Left hindlimb (tissue), 1 donor: Measurements from ENCODE around the gene BTBD18.
A peak's percentile ranks its signal among the peaks of the same experiment; 100 is the strongest.

Source experiments
- DNase-seq: peaks from one replicate; pipeline ENCODE4 v3.0.0-alpha.2; 2018

BTBD18 gene

DNA sequence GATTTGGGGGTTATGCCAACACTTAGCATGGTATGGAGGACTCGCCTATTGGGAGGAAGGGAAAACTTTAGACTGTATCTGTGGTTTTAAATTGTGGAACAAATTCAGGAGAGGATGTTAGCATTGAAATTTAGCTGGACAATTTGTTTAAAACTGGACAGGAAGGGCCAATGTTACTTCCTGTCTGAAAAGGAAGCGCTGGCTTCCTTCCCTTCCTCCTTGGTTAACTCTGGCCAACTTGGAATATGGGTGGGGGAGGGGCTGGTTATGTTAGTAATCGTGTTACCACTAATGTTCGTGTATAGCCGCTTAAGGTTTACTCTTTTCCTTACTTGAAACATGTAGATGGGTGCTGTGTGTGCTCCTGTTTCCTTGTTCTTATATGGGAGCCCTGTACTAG, 23.9 kb upstream of the BTBD18 start:
- DNase-seq: no peak

DNA sequence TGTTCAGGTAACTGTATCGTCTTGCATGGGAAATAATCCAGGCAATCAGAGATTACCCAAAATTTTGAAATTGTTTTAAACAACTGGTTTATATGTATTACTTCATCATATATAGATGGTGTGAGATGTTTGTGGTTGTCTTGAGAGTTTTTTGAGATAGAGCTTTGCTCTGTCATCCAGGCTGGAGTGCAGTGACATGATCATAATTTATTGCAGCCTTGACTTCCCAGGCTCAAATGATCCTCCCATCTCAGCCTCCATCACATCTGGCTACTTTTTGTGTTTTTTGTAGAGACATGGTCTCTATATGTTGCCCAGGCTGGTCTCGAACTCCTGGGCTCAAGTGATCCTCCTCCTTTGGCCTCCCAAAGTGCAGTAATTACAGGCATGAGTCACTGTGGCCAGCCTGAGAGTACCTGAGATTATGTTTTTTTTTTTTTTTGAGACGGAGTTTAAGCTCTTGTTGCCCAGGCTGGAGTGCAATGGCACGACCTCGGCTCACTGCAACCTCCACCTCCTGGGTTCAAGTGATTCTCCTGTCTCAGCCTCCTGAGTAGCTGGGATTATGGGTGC, 21.5 kb upstream of the BTBD18 start:
- no peak for DNase-seq

DNA sequence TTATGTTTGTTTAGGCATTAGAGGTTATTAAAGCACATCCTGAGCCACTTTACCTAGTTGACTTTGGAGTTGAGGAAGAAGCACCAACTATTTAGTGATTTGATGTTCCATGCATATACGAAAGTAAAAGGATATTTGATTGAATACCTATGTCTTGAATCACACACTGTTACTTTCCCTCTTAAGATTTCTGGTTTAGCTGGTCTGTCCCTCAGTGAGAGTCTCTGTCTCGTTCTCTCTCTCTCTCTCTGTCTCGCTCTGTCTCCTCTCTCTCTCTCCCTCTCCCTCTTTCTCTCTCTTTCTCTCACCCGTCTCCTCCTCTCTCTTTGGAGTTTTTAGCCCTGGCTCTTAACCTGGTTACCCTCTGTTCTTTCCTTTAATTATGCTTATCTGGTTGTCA, 20.9 kb upstream of the BTBD18 start:
- no peak for DNase-seq

DNA sequence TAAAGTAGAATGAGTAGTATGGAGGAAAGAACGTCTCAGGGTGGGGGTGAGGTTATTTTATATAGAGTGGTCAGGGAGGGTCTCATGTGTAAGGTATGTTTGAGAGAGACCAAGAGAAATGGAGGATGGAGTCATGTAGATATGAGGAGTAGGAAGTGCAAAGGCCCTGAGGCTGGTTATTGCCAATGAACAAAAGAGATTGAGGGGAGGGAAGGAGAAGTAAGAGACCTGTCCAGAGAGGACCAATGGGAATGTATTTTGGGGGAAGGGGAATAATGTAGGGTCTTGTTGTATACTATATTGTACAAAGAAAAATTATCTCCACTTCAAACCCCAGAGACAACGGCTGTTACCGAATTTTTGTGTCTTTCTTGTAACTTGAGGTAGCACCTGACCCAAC, 19.7 kb upstream of the BTBD18 start:
- no peak for DNase-seq

DNA sequence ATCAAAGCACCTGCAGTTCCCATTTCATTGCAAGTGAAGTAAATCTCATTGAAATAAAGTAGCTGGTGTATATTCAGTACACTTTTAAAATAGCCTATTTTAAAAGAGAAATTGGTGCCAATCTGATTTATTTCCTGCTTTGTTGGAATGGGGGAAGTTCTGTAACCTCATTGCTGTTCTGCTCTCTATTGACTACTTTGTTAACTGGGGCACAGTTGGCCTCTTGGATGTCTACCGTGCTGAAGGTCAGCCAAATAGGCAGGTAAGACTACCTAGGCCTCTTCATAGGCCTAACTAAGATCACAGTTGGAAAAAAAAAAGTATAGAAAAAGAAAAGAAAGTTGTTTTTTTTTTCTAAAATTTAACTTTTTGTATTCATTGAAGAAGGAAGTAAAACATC, 19.2 kb upstream of the BTBD18 start:
- no peak for DNase-seq

DNA sequence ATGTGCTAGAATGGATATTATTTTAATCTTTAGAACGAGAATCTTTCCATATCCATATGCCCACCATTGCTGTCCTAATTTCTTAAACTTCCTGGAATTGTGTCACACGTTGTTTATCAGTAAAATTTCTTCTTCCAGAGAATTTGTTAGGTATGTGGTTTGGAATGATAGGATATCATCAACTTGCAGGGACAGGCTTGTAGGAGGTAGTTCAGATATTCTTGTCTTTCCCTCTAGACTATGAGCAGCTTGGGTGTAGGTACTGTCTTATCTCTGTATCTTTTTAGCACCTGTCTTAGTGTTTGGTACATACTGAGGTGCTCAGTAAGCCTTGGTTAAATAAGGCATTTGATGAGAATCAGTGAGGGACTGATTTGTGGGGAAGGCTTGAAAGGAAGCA, 13.4 kb upstream of the BTBD18 start:
- no peak for DNase-seq

DNA sequence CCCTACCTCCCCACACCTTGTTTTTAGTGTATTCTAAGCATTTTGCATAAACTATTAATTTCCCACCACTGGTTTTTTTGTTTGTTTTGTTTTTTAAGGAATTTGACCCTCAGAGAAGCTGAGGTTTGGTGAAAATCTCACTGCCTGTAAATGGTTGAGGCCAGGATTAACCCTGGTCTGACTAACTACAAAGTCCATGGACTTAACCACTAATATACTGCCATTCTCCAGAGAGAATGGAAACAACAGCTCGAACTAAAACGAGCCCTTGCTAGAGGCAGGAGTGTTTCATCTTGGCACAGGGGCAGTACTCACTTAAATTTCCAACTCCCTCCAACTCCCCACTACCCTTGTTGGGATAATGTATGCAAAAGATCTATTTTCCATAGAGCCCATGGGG, 12.9 kb upstream of the BTBD18 start:
- DNase-seq: no peak

DNA sequence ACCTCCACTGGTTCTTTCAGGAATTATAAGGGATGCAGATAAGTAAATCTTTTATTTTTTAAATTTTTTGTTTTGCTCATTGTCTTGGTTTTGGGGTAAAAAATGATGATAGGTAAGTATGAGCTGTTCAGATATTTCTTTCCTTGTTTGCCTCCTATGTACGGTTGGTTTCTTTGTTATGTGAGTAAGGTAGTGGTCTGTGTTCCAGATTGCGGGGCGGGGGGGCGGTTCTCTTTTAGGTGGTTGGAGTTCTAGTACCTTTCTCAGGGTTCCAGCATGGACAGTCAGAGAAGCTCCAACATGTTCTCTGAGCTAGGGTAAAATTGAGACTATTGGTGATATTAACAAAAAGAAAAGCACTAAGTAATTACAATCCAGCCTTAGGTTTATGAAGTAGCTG, 12.4 kb upstream of the BTBD18 start:
- DNase-seq: no peak

DNA sequence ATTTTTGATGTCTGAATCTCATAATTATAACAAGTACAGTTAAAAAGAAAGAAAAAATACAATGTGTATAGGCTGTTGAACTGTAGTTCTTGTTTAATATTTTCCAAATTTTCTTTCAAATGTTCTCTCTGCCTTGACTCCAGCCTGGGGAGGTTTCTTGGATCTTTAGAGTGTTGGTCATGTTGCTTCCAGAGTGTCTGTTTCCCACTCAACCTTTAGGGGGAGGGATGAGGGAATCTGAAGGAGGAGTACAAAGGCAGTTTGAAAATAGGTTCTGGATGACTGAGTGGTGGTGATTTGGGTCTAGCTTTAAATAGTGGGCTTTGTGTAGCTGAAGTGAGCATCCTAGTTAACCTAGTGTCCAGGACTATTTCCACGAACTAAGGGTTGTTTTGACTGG, 11.9 kb upstream of the BTBD18 start:
- DNase-seq: peak; percentile 34

DNA sequence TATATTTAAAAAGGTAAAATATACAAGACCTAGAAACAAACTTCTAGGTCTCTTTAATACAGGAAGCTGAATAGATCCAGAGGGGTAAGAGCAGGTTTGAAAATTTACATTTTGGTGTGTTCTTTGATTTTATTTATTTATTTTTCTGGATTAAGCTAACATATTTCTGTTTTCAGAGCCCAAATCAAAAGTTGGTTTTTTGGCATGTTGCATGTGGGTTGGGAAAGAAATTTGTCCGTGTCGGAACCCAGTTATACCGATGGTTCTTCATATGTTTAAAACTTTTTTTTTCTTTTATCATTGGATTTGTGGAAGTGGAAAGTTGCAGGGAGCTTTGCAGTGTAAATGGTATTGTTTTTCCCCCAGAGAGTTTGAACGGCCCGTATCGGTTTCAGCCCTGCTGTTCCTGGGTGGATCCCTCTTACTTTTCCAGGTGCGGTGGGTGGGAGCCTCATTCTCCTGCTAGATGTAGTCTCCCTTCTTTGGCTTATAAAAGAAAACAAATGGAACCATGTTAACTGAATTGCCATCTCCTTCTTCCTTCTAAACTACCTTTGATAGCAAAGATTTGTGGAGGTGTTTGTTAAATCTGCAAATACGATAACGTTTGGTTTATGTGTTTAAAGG, 10.7 kb upstream of the BTBD18 start:
- DNase-seq: peak; percentile 41

DNA sequence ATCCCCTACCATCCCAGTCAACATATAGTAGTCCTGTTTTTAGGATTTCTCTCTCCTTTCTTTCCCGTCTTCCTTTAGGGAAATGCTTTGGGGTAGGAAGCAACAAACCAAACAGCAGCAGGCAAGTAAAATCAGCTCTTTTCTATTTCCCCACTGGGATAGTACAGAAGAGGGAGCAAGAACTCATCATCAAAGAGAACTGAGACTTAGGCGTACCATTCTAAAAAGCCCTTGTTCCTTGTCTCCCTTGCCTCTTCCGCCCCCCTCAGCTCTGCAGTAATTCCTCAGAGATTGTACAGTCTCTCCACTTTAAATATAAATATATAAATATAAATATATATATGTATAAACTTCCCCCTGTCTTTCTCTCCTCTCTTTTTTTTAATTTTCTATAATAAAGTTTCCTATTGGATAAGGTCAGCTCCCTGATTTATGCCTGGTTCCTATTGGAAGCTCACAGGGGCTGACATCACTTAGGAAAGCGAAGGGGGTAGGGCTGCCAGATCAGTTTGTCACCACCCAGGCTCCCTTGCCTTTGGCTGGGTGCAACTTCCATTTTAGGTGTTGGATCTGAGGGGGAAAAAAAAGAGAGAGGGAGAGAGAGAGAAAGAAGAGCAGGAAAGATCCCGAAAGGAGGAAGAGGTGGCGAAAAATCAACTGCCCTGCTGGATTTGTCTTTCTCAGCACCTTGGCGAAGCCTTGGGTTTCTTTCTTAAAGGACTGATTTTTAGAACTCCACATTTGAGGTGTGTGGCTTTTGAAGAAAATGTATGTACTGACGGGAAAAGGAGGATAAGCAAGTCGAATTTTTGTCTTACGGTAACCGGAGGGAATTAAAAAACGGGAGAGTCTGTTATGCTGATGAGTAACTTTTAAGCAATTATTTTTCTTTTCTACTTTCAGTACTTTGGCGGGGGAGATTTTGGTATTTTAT, 9.9 kb upstream of the BTBD18 start, which contains the start of gene CTNND1:
Gene CTNND1 (plus strand): TSS at position 502 of the 934 bp plus-strand sequence. CDS start 29,677 bp downstream, outside the sequence.
- DNase-seq: peak; percentile 94

DNA sequence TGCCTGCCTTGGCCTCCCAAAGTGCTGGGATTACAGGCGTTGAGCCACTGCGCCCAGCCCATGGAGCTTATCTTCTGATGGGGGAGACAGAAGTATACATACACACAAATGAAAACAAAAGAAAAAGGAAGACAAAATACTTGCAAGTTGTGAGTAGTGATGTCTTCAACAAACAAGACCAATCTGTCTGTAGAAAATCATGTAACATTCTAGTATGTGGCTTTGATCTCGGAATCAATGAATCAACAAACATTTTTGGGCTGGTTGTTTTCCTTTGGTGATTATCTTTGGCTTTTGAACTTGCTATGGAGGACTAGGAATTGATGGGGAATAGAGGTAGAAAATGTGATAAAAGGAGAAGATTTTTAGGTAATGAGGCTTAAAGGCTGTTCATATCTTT, 6.6 kb upstream of the BTBD18 start:
- DNase-seq: no peak

DNA sequence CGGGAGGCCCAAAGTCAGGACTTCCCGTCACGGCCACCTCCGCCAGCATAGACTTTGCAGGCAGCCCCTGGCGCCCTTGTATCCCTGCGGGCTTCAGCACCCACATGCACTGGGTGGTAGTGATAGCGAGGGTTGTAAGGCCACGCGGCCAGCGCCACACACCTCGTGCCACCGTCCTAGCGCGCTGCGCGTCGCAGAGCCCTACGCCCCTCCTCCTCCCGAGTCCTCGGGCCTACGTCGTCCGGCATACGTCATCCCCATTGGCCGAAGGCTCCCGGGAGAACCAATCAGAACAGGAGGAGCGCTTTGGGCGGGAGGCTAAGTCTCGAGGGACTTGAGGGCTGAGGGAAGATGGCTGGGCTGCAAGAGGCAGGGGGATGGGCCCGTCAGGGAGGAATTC, 1.3 kb upstream of the BTBD18 start:
- DNase-seq: no peak

DNA sequence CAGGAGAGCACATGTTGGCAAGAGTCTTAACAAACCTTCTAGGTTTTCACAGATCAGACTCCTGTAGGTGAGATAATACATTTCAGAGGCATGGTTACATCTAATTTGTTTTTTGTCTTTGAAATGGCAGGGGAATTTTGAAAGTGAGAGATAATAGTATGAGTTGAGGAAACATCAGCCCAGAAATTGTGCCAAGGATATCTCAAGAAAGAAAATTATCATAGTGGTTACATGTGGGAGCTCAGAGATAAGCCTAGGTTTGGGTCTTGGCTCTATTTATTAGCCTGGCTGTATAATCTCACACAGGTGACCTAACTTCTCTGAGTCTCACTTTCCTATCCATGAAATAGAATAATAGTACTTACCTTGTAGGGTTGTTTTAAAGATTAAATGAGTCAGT, 443 bp downstream of the BTBD18 start:
- DNase-seq: no peak

DNA sequence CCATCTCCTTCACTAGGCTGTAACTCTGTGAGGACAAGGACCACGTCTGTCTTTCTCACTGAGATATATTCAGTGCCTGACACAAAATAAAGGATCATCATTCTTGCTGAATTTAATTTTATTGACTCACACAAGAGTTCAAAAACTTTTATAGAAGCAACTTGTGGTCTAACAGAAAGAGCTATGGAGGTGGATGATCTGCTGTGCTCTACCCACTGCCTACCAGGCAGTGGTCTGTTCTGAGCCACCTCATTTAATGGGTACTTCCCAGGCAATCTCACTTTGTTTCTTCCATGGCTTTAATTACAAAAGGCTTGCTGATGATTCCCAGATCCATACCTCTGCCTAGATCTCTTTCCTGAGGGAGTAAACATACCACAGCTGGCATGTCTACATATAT, 4.7 kb downstream of the BTBD18 start:
- DNase-seq: no peak

DNA sequence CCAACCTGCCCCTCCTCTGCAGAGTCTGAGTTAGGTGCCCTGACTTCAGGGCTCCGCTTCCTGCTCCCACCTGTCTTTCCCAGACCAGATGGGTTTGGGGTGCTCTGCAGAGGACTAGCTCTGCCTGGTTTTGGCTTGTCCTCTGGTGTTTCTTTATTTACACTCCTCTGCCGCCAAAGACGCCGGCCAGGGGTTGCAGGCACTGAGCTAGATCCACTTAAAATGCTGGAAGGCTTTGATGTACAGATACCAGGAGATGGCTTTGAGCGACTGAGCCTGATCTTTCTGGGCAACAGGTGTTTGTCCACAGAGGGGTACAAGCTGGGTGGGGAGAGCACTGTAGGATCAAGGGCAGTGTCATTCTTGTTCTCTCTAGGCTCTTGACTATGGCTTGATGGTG, 6.4 kb downstream of the BTBD18 start:
- no peak for DNase-seq

DNA sequence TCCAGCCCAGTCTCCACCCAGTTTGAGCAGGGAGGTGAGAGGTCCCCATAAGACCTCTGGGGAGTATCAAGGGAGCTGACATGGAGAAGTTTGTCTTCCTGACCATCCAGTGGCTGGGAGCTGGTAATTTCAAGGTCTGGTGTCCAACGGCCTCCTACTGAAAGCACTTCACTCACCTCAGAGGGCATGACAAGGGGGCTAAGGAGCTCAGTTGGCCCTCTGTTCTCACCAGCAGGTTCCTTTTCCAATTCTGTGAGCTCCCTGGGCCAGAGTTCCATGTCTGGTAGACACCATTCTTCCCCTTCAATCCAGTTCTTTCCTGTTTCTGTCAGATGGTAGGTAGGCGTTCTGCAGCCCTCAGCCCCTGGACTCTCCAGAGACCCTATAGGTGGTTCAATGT, 7.3 kb downstream of the BTBD18 start:
- DNase-seq: no peak

DNA sequence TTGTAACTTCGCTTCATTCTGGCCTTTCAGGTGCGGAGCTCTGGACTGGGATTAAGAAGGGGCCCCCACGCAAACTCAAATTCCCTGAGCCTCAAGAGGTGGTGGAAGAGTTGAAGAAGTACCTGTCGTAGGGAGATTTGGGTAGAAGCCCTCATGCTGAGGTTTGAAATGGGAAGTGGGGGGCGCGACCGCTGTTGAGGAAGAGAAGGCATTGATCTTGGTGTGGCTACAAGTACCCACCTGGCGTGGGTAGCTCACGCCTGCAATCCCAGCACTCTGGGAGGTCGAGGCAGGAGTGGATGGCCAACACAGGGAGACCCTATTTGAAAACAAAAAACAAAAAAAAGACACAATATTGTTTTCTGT, 9.5 kb downstream of the BTBD18 start:
- DNase-seq: no peak

DNA sequence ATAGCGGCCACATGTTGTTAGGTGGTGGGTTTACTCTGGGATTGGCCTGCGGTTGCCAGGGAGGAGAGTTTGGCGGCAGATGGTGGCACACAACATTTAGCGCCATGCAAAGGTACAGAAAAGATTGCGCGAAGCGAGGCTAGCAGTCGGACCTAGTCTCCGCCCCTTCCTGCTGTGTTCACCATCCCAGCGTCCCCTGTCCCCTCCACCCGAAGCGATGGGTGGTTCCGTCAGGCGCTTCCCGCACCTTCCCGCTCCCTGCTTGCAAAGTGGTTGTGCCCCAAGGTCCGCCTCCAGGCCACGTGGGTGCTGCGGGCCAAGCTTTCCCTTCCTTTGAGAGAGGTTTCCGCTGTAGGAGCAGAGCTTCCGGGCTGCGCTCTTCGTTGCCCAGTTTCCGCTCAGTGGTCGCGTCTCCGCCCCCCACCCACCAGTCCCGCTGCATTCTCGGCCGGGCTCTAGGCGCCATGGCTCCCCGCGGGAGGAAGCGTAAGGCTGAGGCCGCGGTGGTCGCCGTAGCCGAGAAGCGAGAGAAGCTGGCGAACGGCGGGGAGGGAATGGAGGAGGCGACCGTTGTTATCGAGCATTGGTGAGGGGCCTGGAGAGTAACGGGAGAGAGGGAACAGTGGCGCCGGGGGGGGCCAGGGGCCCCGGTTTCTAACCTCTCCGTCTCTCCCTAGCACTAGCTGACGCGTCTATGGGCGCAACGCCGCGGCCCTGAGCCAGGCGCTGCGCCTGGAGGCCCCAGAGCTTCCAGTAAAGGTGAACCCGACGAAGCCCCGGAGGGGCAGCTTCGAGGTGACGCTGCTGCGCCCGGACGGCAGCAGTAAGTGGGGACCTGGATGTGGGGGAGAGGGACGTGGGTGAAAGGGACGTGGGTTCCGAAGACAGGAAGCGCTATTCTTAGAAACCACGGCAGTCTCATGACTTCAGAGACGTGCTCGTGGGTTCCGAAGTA, 10.2 kb downstream of the BTBD18 start, which contains the start of gene SELENOH:
Gene SELENOH (plus strand): TSS at position 360 of the 955 bp plus-strand sequence. CDS start 105 bp downstream, at position 465.
- DNase-seq: peak; percentile 98

DNA sequence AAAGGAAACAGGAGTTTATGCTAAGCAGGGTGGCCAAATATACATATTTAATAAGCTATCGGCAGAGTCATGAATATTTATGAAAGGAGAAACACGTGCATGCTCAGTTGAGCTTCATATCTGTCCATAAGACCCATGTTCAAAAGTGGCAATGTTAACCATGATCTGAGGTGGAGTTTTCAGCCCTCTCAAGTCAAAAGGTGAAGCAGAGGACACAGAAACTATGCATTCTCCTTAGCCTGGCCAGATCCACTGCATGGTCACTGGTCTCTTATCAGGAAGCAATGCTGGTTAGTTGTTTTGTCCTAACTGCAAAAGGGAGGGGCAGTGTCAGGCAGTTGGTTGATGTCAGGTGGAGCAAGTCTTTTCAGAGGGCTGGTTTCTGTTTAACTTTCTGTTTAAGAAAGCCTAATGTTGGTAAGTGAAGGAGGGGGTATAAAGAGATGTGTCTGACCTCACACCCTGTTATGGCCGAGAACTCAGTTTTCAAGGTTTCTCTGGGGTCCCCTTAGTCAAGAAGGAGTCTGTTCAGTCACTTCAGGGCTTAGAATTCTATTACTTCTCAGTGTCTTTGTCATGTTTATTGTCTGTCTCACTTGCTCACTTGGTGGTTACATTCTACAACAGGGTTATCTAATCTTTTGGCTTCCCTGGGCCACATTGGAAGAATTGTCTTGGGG, 15.9 kb downstream of the BTBD18 start:
- DNase-seq: no peak

DNA sequence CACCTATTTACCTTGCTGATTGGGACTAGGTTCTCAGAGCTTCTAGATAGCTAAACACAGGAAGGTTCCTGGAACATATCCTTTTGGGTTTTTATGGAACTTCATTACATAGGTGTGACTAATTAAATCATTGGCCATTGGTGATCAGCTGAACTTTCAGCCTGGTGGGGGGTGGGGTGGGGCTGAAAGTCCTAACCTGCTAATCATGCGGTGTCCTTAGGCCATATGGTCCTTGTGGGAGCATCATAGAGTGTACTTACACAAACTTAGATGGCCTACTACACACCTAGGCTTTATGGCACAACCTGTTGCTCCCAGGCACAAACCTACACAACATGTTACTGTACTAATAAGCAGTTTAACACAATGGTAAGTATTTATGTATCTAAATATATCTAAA, 19.0 kb downstream of the BTBD18 start:
- DNase-seq: no peak

DNA sequence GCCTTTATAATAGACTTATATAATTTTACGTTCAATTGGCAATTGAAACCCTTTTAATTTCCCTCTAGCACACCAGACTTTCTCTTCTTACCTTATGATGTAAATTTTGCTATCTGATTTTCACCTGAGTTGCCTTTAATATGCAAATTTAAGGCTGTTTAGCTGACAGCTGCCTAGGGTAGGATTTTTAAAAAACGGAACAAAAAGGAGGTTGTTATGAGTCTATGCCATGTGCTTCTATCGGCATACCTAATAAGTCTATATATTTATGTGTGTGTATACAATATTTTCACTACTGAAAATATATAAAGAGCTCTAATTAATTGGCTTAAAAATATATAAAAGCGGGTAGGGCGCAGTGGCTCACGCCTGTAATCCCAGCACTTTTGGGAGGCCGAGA, 22.1 kb downstream of the BTBD18 start:
- no peak for DNase-seq
